LNCaP clone FGC (cell line): ENCODE results near the gene OR7A5.

ENCODE experiments used
- DNase-seq: peaks from one replicate; pipeline ENCODE4 v3.0.0-alpha.2; 2011; ENCODE audit warnings: low read depth
- H3K4me3 ChIP-seq: 2 replicates; pipeline ENCODE4 v1.5.1; 2011; ENCODE audit warnings: mild to moderate bottlenecking, low read depth, low read length, control low read depth
- CTCF ChIP-seq: IDR thresholded peaks from 2 replicates; pipeline ENCODE4 v1.5.1; 2012; ENCODE audit warnings: mild to moderate bottlenecking; ENCODE audit not compliant: control insufficient read depth, insufficient read depth; ENCODE audit errors: extremely low read depth

OR7A5 gene

GRCh38 chr19:14835011-14835410 is at the start of gene OR7A5, which contains the start of gene OR7C1:
Gene OR7A5, minus strand, starts transcription at chr19:14835185. Its CDS starts 6,944 bp downstream, at chr19:14828241.
Gene OR7C1, minus strand, starts transcription at chr19:14835185. Its CDS starts 35,049 bp downstream, at chr19:14800136.
- DNase-seq, result no peak
- no peak for TF ChIP-seq CTCF
- H3K4me3 ChIP-seq, result no peak within 1 kb of the TSS

GRCh38 chr19:14871619-14872230 is 36.7 kb upstream of the OR7A5 start:
- no peak overlapping the region for H3K4me3 ChIP-seq
- peak; percentile 59 for TF ChIP-seq CTCF
- no peak for DNase-seq

GRCh38 chr19:14868497-14868896 is 33.5 kb upstream of the OR7A5 start:
- DNase-seq, result no peak
- no peak overlapping the region for H3K4me3 ChIP-seq
- no peak for TF ChIP-seq CTCF

- no peak within 1 kb of the TSS for H3K4me3 ChIP-seq
- no peak for DNase-seq
- no peak for TF ChIP-seq CTCF
These were observed 13.8 kb upstream of the OR7A5 start, which contains the start of gene OR7A10 for GRCh38 chr19:14848822-14849221. Gene OR7A10, minus strand, starts transcription at chr19:14848922. Its CDS starts 7,045 bp downstream, at chr19:14841877.

- TF ChIP-seq CTCF, result no peak
- DNase-seq, result no peak
These were observed 8.6 kb upstream of the OR7A5 start for GRCh38 chr19:14843578-14843977.

GRCh38 chr19:14843169-14843568 is 8.2 kb upstream of the OR7A5 start:
- no peak for TF ChIP-seq CTCF
- no peak overlapping the region for H3K4me3 ChIP-seq
- no peak for DNase-seq

More at GRCh38 chr19:14843578-14843977, 8.6 kb upstream of the OR7A5 start:
- H3K4me3 ChIP-seq, result no peak overlapping the region

GRCh38 chr19:14840206-14840605 is 5.2 kb upstream of the OR7A5 start:
- H3K4me3 ChIP-seq, result no peak overlapping the region
- no peak for TF ChIP-seq CTCF
- DNase-seq, result no peak
